Neural progenitor cell (in vitro differentiated cells): Measurements from ENCODE around the gene SDS. TPM values are rescaled to one million over a fixed set of nuclear protein-coding genes. Genes with fewer than 3 reads are reported as not detected.

Source experiments
- DNase-seq: peaks from one replicate; pipeline ENCODE4 v3.0.0-alpha.2; 2016; ENCODE audit warnings: low spot score
- H2AFZ ChIP-seq: fragments of 200-600 bp; sonication (generic); replicated peaks from 2 replicates; pipeline ENCODE4 v1.6.1; 2016; ENCODE audit warnings: antibody characterized with exemption
- H3F3A ChIP-seq: fragments of 200-600 bp; sonication (generic); 2 replicates; pipeline ENCODE4 v1.6.1; 2016; ENCODE audit warnings: antibody characterized with exemption, low read depth
- H3K27ac ChIP-seq: fragments of 200-600 bp; sonication (generic); 2 replicates; pipeline ENCODE4 v1.5.1; 2016; ENCODE audit warnings: mild to moderate bottlenecking
- H3K27me3 ChIP-seq: fragments of 200-600 bp; sonication (generic); 2 replicates; pipeline ENCODE4 v1.6.1; 2016; ENCODE audit warnings: mild to moderate bottlenecking, moderate library complexity
- H3K36me3 ChIP-seq: fragments of 200-600 bp; sonication (generic); 2 replicates; pipeline ENCODE4 v1.5.1; 2016
- H3K4me1 ChIP-seq: fragments of 200-600 bp; sonication (generic); 2 replicates; pipeline ENCODE4 v1.6.1; 2016; ENCODE audit warnings: mixed run types
- H3K4me2 ChIP-seq: fragments of 200-600 bp; sonication (generic); 2 replicates; pipeline ENCODE4 v1.6.1; 2016
- H3K4me3 ChIP-seq: fragments of 200-600 bp; sonication (generic); 2 replicates; pipeline ENCODE4 v1.5.1; 2016
- H3K79me2 ChIP-seq: fragments of 200-600 bp; sonication (generic); 2 replicates; pipeline ENCODE4 v1.6.1; 2016; ENCODE audit warnings: low read depth
- H3K9ac ChIP-seq: fragments of 200-600 bp; sonication (generic); 2 replicates; pipeline ENCODE4 v1.6.1; 2016
- H3K9me3 ChIP-seq: fragments of 200-600 bp; sonication (generic); 2 replicates; pipeline ENCODE4 v1.5.1; 2016; ENCODE audit warnings: low read depth
- H4K20me1 ChIP-seq: fragments of 200-600 bp; sonication (generic); 2 replicates; pipeline ENCODE4 v1.6.1; 2016; ENCODE audit warnings: low read depth
- H3K27ac Mint-ChIP-seq: 3 replicates; pipeline ENCODE4 v1.8.0; 2021; ENCODE audit warnings: mixed read lengths
- H3K27me3 Mint-ChIP-seq: 2 replicates; pipeline ENCODE4 v1.8.0; 2022; ENCODE audit warnings: low read depth, mild to moderate bottlenecking, inconsistent platforms, moderate library complexity, mixed read lengths; ENCODE audit not compliant: insufficient read depth
- H3K36me3 Mint-ChIP-seq: 3 replicates; pipeline ENCODE4 v1.8.0; 2021; ENCODE audit warnings: mixed read lengths
- H3K4me1 Mint-ChIP-seq: 3 replicates; pipeline ENCODE4 v1.8.0; 2021; ENCODE audit warnings: mixed read lengths
- H3K4me3 Mint-ChIP-seq: 3 replicates; pipeline ENCODE4 v1.8.0; 2021; ENCODE audit warnings: mild to moderate bottlenecking, moderate library complexity, mixed read lengths
- H3K9me3 Mint-ChIP-seq: 3 replicates; pipeline ENCODE4 v1.8.0; 2020; ENCODE audit warnings: mixed read lengths
- CTCF ChIP-seq: fragments of 200-600 bp; sonication (generic); IDR thresholded peaks from 2 replicates; pipeline ENCODE4 v1.5.1; 2017; ENCODE audit warnings: antibody characterized with exemption, mild to moderate bottlenecking
- EZH2 ChIP-seq: fragments of 200-600 bp; sonication (generic); IDR thresholded peaks from 2 replicates; pipeline ENCODE4 v1.6.1; 2017; ENCODE audit warnings: antibody characterized with exemption, mild to moderate bottlenecking, moderate library complexity
- EZH2phosphoT487 ChIP-seq: fragments of 200-600 bp; sonication (generic); IDR thresholded peaks from 2 replicates; pipeline ENCODE4 v1.6.1; 2017; ENCODE audit warnings: antibody characterized with exemption
- total RNA-seq: library from RNA; depleted of rRNA; stranded (reverse); fragments of >200 nt; gene quantifications from 2 replicates; pipeline ENCODE4 v1.2.3, GENCODE V29; 2015; ENCODE audit warnings: low replicate concordance

SDS gene
- total RNA-seq, 1 donor from 2014 or later = not detected

GRCh38 chr12:113345318-113345717 lies 58.4 kb downstream of the SDS start:
- H3K9ac ChIP-seq = no peak overlapping the region
- no peaks in the 10 kb centered on the region for H3K27me3 ChIP-seq
- H3K4me2 ChIP-seq = no peak overlapping the region
- Mint-ChIP-seq H3K36me3 (no peaks in the 10 kb centered on the region), H3K27me3 (peaks cover 12% of the 10 kb centered on the region), H3K4me1 (peaks cover 8% of the 10 kb centered on the region), H3K27ac (no peak overlapping the region), H3K9me3 (no peaks in the 10 kb centered on the region), H3K4me3 (no peak overlapping the region)
- no peaks in the 10 kb centered on the region for H3F3A ChIP-seq
- H4K20me1 ChIP-seq = no peaks in the 10 kb centered on the region
- no peak overlapping the region for H3K27ac ChIP-seq
- H3K4me3 ChIP-seq = no peak overlapping the region
- TF ChIP-seq EZH2phosphoT487 (no peak), CTCF (no peak), EZH2 (no peak)
- no peaks in the 10 kb centered on the region for H3K9me3 ChIP-seq
- no peaks in the 10 kb centered on the region for H3K79me2 ChIP-seq
- no peak overlapping the region for H2AFZ ChIP-seq
- H3K4me1 ChIP-seq = no peaks in the 10 kb centered on the region
- DNase-seq = no peak
- H3K36me3 ChIP-seq = no peaks in the 10 kb centered on the region

Other genes starting within 250 kb of the SDS start
- gene DDX54, start 218.4 kb downstream of the SDS start, total RNA-seq = 36.9 and 72.9 TPM in 2 replicates
- 13.7 and 22.5 TPM in 2 replicates for gene RITA1, start 218.2 kb downstream of the SDS start, total RNA-seq
- gene TPCN1, start 182.4 kb downstream of the SDS start, total RNA-seq = 12.2 and 19.1 TPM in 2 replicates
- 3.0 and 7.5 TPM in 2 replicates for gene SLC8B1, start 68.8 kb downstream of the SDS start, total RNA-seq
- gene PLBD2, start 45.3 kb downstream of the SDS start, total RNA-seq = 4.9 and 12.0 TPM in 2 replicates
- 3.1 and 3.5 TPM in 2 replicates for gene SDSL, start 18.5 kb upstream of the SDS start, total RNA-seq
- gene LHX5, start 68.0 kb upstream of the SDS start, total RNA-seq = 48.4 and 98.7 TPM in 2 replicates